ENCODE data around the gene PTGR2.

GRCh38 chr14:73909681-73910080, 58.0 kb downstream of the PTGR2 start:
- TF ChIP-seq EGR1 (IDR thresholded peaks at IDR 0.05; ENCODE audit: low read depth in 2 of 2), result no peak
- no peak for TF ChIP-seq MAX (IDR thresholded peaks at IDR 0.05)
- TF ChIP-seq CTCF (IDR thresholded peaks at IDR 0.05; ENCODE audit: low read depth, low read length, missing input control), result no peak
- no peak for TF ChIP-seq NR2F2 (IDR thresholded peaks at IDR 0.05)
- no peak for TF ChIP-seq GABPA (IDR thresholded peaks at IDR 0.05 in 1 of 2, conservative IDR thresholded peaks at IDR 0.05 in 1 of 2)
- TF ChIP-seq JUND (IDR thresholded peaks at IDR 0.05), result no peak
- no peak for TF ChIP-seq TAF1 (conservative IDR thresholded peaks at IDR 0.05)
- no peak for TF ChIP-seq RAD21 (IDR thresholded peaks at IDR 0.05)
- no peak for TF ChIP-seq YY1 (IDR thresholded peaks at IDR 0.05)
- no peak for TF ChIP-seq SP1 (IDR thresholded peaks at IDR 0.05)
- TF ChIP-seq REST (IDR thresholded peaks at IDR 0.05), result no peak
- TF ChIP-seq ATF3 (IDR thresholded peaks at IDR 0.05), result no peak
